ENCODE measurements around the gene CARD11.

DNA sequence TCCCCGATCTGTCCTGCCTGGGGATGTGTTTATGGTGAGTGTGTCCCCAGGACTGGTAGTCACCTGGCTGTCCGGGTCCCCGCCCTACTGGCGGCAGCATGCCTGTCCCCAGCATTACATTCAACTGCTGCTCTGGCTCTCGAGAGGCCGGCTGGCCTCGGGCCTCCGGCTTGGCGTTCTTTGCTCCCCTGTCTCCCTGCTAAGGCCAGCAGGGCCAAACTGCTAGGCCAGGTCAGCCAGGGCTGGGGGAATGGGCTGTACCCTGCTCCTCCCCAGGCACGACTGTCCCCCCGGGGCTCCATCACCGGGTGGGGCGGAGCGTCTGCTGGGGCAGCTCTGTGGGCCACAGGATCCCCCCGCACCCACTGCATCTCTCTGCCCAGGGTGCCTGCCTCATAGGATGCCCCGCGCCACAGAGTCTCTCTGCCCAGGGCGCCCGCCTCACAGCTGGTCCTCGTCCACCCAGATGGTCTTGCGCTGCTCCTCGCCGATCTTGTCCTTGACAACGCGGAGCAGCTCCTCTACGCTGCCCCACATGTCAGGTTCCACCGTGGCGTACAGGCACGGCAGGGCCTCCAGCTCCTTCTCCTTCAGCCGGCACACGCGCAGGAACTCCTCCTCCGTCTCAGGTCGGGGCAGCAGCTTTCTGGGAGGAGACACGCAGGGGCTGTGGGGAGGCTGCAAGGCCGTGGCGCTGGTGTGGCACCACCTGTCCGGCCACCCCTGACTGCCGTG lies 137.3 kb downstream of the CARD11 start:
- TF ChIP-seq, protein P1, sequence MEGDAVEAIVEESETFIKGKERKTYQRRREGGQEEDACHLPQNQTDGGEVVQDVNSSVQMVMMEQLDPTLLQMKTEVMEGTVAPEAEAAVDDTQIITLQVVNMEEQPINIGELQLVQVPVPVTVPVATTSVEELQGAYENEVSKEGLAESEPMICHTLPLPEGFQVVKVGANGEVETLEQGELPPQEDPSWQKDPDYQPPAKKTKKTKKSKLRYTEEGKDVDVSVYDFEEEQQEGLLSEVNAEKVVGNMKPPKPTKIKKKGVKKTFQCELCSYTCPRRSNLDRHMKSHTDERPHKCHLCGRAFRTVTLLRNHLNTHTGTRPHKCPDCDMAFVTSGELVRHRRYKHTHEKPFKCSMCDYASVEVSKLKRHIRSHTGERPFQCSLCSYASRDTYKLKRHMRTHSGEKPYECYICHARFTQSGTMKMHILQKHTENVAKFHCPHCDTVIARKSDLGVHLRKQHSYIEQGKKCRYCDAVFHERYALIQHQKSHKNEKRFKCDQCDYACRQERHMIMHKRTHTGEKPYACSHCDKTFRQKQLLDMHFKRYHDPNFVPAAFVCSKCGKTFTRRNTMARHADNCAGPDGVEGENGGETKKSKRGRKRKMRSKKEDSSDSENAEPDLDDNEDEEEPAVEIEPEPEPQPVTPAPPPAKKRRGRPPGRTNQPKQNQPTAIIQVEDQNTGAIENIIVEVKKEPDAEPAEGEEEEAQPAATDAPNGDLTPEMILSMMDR (IDR thresholded peaks at IDR 0.05) = no peak
- no peak for TF ChIP-seq POLR2AphosphoS5 (IDR thresholded peaks at IDR 0.05)
